ENCODE data around the gene ABR.
A peak's percentile ranks its signal among the peaks of the same experiment; 100 is the strongest.

Gene ABR

DNA sequence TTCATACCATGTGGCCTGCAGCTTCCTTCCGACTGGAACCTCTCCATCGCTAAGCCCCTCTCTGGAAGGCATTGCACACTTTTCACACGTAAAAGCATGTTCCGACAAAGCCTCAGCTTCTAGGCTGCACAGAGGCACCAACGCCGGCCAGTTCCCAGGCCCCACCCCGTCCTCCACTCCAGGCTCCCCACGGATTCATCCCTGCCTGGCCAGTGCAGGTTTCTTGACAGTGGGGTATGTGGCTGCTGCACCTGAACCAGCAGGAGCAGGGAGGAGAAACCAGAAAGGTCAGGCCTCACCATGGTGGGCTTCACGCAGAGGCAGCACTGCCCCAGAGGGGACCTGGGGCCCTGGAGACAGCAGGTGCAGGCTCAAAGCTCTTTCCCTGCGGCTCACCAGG lies 168.6 kb downstream of the ABR start:
- DNase-seq (ENCODE audit: low read depth in 1 of 2, low spot score in 1 of 2) = no peak

DNA sequence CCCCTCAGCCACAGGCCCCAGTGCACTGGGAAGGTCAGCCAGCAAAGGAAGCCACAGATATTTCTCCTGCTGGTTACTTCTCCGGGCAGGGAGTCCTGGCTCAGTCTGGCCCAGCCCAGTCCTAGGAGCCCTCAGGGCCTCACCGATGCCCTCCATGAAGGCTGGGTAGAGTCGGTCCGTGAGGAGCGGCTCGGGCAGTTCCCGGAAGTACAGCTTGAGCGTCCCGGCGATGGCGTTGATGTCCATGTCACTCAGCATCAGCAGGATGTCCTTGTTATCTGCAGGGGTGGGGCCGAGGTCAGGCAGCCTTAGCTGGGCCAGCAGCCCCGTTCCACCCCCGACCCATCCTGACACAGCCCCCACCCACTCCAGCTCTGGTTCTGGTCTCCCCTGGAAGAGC lies 169.2 kb downstream of the ABR start:
- no peak for DNase-seq (ENCODE audit: low read depth in 1 of 2, low spot score in 1 of 2)

DNA sequence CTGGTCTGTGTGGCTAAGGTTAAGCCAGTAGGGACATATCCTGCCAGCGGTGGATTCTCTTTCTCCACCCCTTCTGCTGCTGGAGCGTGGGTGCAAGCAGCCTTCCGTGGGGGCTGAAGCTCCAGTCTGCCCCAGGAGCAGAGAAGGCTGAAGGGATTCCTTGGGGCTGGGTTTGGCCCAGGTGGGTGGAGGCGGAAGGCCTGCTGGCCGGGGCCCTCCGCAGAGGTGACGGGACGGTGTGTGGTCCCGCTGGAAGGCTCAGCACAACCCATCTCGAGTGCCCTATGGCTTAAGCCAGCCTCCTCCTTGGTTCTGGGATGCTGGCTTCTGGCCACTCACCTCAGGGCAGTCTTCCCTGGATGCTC lies 169.7 kb downstream of the ABR start:
- DNase-seq (ENCODE audit: low read depth in 1 of 2, low spot score in 1 of 2) = no peak

DNA sequence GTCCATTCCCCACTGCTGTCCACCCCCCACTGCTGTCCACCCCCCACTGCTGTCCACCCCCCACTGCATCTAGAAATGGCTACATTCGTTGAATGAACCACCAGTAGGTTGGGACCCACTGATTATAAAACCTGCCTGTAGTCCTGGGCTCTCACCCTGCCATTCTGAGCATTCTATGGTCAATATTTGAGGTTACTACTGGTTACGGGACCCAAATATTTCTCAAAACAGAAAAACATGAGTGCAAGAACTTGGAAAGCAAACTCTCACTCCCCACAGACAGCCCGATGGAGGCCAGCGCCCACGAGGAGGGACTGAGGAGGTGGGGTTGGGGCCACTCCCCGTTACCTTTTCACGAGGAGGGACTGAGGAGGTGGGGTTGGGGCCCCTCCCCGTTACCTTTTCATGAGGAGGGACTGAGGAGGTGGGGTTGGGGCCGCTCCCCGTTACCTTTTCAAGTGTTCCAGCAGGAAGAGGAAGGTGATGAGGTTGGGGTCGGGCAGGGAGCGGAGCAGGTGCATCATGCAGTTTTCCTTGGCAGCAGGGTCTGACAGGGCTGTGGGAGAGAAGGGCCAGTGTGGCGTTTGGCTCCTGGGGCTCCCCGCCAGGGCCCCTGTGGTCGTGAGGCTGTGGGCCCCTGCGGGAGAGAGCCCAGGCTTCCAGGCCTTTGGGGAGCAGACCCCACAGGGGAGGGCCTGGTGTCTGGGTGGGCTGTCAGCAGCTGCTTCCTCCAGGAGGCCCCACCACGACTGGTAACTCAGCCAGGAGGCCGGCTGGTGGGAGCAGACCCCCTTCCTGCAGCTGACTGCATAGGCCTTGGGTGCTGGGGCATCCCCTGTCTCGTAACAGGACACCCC lies 170.3 kb downstream of the ABR start:
- no peak for DNase-seq (ENCODE audit: low read depth in 1 of 2, low spot score in 1 of 2)

DNA sequence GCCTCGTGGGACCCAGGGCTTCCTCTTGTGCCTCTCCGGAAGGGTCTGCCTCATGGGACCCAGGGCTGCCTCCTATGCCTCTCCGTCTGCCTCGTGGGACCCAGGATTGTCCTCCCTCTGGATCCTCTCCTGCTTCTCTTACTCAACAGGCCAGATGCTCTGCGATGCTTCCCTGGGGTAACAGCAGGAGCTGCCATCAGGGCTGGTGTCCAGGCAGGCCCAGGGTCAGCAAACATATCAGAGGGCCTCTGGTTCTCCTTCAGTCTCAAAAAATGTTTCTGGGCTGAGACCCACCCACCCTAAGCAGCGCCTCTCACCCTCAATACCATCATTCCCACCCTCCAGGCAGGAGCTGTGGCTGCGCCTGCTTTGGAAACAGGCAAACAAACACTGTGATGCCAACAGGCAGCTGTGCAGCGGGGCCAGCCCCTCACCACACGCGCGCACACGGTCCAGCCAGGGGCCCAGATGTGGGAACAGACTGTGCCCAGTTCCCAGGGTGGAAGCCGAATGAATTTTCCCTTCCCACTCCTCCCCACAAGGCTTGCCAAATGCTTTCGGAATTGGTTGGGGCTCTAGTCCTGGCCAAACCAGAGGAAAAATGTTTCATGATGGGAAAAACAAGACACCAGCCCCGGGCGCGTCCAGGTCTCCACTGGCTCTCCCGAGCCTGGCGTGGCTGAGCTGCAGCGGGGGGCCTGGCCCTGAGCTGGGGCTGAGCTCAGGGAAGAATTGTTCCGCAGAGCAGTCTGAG lies 171.6 kb downstream of the ABR start:
- no peak for DNase-seq (ENCODE audit: low read depth in 1 of 2, low spot score in 1 of 2)

DNA sequence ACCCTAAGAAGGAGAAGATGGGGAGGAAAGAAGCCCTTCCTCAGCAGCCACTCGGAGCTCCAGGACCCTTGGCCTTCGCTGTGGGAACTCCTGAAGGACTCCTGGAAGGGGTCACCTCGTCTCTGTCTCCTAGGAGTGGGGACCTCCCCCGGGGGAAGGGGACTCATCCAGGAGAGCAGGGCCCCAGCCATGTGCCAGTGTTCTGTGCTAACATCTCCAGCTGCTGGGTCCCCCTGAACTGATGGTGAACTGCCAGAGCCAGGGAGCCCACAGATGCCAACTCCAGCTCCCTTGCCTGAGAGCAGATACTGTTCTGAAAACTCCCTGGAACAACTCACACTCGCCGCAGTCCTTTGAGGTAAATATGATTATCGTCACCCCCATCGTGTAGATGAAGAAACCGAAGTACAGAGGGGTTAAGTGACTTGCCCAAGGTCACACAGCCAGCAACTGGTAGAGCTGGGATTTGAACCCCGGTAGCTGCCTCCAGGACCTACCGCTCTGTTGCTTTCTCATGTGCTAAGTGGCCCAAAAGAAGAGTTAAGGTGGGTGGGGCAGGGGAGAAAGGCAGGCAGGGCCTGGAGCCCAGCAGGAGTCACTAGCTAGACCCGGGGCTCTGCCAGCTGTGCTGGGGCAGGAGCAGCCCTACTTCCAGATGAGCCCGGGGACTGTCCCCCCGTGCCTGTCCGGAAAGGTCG lies 172.3 kb downstream of the ABR start:
- no peak for DNase-seq (ENCODE audit: low read depth in 1 of 2, low spot score in 1 of 2)

DNA sequence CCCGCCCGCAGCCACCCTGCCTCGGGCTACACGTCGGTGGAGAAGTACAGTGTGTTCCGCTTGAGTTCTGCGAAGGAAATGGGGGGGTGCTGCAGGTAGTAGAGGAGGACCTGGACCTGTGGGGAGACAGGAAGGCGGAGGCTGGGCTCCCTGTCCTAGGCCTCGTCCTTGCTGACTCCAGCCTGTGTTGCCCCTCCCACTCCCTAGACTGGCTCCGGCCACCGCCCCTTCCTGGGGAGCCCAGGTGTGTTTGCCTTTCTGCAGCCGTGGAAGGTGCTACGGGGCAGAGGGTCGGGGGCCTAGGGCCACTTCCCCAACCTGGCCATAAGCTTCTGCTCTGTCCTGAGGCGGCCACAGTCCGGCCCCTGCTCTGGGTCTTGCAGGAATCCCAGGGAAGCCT lies 173.7 kb downstream of the ABR start:
- DNase-seq (ENCODE audit: low read depth in 1 of 2, low spot score in 1 of 2) = no peak

DNA sequence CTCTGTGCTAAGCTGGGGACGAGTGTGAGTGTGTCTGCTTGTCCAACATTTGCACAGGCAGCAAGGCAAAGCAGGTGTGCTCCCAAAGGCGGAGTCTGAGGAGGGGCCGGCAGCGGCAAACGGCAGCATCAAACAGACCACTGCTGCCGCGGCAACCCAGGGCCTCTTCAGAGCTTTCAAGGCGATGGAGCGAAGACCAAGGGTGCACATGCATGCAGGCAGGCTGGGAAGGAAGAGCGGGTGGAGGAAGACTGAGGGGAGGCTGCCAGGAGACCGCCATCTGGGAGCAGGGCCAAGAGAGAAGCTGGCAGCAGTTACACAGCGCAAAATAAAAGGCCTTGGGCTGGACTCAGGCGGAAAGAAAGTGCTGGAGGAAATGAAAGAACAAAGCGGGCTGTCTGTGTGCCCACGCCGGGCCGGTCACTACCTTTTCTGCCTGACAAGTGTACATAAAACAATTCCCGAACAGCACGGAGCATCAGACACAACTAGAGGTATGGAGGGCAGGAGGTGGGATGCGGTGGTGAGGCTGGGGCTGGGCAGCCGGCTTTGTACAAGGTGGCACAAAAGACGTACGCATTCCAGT lies 174.3 kb downstream of the ABR start:
- DNase-seq (ENCODE audit: low read depth in 1 of 2, low spot score in 1 of 2) = no peak

DNA sequence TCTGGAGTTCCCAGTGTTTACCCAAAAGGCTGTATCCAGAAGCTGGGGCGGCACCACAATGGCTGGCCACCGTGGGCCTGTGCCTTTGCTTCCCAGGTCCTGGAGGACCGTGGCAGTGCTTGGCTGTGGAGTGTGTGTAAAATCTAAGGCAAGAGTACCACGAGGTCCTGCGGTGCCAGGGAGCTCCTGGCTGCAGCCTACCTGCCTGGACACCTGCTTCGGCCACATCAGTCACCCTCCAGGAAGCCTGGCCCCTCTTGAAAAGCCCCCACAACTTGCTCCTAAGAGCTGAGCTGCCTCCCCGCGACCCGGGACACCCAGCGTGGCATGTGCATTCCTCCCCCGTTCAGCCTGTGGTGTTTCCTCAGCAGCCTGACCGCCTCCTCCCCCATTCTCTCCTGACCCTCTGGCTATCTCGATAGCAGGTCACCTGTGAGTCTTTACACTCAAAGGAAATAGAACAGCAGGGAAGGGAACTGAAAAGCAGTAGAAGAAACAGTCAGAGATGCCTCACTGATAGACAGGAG lies 174.9 kb downstream of the ABR start:
- DNase-seq (ENCODE audit: low read depth in 1 of 2, low spot score in 1 of 2) = no peak

DNA sequence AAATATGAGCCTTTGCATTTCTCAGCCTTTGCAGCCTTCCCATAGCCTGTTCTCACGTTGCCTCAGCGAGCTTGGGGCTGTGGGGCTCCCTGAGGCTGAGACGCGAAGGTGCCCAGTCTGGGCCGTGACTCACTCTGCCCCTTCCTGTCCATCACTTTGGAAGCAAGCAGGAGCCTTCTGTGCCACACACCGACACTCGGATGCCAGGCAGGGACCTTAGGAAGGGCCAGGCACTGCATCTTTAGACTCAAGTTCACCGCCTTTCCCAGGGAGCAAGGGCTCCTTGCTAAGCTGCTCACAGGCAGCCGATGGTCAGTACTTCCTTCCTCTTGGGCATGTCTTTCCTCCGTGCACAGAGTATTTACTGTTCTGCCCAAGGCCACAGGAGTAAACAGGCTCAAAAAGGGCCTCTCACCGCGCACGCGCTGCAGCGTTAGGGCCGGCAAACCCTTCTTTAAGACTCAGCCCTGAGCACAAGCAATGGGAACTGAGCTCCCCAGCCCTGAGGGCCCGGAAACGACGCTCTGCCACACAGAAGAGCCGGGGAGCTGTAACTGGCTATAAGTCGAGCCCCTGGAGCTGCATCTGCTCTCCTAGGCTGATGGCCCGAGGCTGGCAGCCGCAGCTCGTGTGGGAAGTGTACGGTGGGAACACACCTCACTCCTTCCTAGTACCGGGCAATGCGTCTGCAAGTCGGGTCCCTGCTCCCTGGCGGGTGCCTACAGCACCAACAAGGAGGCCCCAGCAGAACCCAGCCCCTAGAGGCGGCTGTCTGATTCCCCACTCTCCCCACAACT lies 175.6 kb downstream of the ABR start:
- DNase-seq (ENCODE audit: low read depth in 1 of 2, low spot score in 1 of 2) = no peak

DNA sequence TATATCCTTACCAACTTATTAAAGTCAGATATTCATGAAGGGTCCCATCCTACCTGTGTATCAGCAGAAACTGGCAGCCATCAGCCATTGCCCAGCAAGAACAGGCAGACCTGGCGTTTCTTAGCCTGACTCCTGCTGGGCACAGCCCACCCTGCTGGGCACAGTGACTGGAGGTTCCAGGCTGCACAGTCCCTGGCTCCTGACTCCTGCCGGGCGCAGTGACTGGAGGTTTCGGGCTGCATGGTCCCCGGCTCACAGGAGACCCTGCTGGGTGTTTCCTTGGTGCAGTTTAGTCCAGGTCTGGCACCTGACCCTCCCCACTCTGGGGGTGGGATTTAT lies 176.2 kb downstream of the ABR start:
- no peak for DNase-seq (ENCODE audit: low read depth in 1 of 2, low spot score in 1 of 2)

DNA sequence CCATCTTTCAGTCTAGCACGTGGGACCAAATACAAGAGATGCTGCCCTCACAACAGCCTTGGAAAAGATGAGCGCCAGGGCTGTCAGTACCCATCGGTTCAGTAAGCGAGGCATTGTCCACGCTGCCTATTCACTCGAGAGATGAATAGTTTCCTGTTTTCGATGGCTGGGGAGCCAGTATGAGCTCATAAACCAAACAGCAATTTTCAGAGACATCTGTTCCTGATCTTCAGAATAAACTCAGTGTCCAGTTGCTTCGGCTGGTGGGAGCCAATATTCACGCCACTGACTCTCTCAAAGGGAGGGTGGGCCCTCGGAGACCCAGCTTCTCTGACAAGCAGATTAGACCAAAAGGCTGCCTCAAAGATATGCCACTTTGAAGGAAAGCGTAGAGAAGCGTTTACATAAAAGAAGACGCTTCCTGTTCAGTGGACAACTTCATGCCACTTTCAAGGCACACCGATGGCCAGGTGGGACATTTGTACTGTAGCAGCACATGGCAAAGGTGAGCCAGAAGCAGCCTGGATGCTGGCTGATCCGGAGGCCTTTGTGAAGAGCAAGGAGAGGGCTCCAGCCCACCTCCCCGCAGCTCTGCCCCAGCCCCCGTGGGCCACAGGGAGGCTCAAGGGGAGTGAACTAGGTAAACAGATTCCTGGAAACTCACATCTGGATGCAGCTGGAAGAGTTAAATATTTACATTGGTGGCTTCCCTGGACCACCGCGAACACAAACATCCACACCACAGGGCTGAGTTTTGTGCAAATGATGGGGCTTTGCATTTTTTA lies 176.8 kb downstream of the ABR start:
- no peak for DNase-seq (ENCODE audit: low read depth in 1 of 2, low spot score in 1 of 2)

DNA sequence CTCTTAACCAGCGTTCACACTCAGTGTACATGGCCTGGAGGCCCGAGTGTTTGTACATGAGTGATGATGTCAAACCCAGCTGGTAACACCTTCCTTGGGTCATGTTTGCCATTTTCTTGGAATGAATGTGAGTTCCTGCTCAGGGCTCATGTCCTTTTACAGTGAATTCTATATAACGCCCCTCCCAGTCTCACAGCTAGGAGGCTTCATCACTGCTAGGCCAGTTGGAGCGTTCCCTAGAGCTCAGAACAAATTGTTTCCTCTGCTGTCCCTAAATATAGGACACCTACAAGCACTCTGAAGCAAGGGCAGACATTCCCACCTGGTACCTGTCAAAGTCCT lies 177.4 kb downstream of the ABR start:
- DNase-seq (ENCODE audit: low read depth in 1 of 2, low spot score in 1 of 2) = no peak

DNA sequence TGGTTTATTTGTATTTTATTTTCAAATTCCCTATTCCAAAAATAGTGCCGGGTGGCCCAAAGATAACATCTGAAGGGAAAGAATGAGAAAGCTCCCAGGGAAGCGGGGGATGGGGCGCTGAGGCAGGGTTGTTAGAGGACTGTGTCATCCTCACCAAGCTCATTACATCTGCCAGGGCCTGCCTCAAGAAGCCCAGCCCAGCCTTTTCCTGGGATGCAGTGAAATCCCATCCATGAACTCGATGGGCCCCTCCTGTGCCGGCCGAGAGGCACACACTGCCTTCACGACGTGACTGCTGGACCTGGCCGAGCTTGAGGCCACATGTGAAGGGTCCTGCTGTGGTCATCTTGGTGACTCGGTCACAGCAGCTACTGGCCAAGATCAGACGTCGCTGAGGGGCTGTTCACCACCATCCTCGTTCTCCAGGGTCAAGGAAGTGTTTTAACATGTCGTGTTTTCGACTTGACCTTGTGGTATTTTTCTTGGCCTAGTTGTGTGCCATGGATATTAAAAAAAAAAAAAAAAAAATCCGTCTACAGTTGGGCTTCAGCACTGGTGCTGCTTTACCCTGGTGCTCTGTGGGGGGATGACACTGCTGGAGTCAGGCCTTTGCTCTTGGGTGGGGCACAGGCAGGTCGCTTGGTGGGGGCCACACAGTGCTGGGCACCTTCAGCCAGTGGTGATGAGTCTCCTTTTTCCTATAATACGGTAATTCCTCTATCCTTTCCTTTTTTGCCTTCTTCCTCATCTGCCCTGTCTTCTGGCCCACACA lies 178.0 kb downstream of the ABR start:
- no peak for DNase-seq (ENCODE audit: low read depth in 1 of 2, low spot score in 1 of 2)

DNA sequence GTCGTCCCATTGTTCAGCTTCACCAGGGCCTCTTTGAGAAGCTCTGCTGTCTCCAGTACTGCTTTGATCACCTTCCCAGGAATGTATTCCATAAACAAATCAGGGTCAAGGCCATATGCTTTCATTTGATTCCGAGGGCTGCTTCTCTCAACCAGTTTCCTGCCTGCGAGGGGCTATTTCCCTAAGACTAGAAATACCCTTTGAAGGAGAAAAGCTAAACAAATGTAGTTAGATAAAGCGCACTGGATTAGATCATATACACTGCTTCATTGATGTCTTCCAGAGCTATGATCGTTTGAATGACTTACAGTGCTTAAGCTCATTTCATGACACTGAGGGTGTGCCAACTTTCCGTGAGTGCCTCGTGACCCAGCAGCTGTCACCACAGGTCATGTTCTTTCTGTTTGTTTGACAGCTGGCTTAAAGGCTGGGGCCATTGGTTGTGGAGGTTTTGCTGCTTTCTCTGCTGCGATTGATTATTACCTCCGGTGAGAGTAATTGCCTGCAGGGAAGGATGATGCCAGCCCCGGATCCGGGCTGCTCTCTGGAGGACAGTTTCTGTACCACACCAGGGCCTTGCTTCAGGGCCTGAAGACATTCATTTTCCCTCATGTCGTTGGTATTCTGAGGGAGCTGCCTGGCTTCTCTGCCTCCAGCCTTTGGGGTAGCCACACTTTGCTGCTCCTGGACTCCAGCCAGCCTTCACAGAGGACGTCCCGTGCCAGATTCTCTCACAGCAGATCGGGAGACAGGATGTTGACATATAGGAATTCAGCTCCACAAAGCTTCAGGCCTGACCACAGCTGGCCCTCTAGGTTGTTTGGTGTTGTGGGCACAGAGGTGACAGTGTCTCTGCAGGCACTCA lies 179.0 kb downstream of the ABR start:
- DNase-seq (ENCODE audit: low read depth in 1 of 2, low spot score in 1 of 2) = no peak

DNA sequence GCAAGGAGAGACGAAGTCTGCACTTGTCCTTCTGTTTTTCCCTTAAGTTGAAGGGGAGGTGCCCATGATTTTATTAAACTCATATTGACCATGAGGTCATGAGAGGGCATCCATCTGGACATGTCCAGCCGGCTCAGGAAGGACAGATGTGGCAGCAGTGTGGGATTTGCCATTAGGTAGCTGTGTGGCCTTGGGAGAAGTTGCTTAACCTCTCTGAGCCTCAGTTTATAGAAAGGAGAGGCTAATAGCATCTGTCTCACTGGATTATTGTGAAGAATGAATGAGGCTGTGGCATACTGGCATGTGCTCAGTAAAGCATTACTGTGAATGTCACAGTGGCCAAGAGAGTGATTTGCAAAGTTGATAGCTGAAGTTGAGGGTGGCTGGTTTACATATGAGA lies 181.7 kb downstream of the ABR start:
- no peak for DNase-seq (ENCODE audit: low read depth in 1 of 2, low spot score in 1 of 2)

DNA sequence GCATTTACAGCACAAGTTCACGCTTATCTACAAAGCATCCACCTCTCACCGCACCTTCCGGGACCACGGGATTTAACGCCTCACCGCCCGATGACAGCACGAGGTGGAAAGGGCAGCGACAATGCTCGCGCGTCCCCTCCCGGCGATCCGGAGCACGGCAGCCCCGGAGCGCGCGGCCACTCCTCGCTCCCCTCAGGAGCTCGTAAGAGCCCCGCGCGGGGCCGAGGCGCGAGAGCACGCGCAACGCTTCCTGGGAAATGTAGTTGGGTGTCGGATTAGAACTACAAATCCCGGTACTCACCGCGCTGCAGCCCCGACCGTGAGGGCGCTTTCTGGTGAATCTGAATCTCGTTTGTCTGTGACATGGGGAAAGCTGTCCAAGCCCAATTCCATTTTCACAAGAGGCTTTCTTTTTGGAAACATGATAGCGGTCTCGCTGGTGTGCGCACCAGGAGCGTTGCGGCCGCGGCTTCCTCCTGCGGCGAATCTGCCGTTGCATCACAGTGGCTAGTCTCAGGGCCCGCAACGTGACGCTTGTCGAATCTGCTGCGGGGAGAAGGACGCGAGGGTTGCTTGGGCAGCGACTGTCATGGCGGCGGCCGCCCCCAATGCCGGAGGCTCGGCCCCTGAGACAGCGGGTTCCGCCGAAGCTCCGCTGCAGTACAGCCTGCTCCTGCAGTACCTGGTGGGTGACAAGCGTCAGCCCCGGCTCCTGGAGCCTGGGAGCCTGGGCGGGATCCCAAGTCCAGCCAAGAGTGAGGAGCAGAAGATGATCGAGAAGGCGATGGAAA lies 183.0 kb downstream of the ABR start, which contains the start of gene TIMM22:
Gene TIMM22 (plus strand): TSS at position 576 of the 791 bp plus-strand sequence. CDS start 14 bp downstream, at position 590.
- peak; percentile 80 to 84 for DNase-seq (ENCODE audit: low read depth in 1 of 2, low spot score in 1 of 2)
